ENCODE measurements around the gene ALG3. TPM values are rescaled to one million over a fixed set of nuclear protein-coding genes. Genes with fewer than 3 reads are reported as not detected.

The ALG3 gene
- total and polyA plus RNA-seq, 2 of the 4 experiments (the other 2 are of a cell fraction): 19.5 to 52.6 TPM

GRCh38 chr3:184235381-184236032 is 13.3 kb downstream of the ALG3 start:
- no peak overlapping the region for H3K4ac ChIP-seq (ENCODE audit: low read depth, low read length)
- H2AFZ ChIP-seq (replicated peaks; ENCODE audit: low read length, poor library complexity): no peak overlapping the region
- dilution Hi-C loops (cut with HindIII; ENCODE audit: low sequenced_read_pairs, unreplicated experiment) (no loop called here), in situ Hi-C loops (cut with MboI; ENCODE audit: low sequenced_read_pairs) (no loop called here), intact Hi-C loops (cut with micrococcal nuclease) (no loop called here)
- H3K23ac ChIP-seq (ENCODE audit: low read depth, low read length): no peak overlapping the region
- H2AK5ac ChIP-seq (ENCODE audit: low read depth, low read length): no peak overlapping the region
- 0 out of 2 replicates have a peak, but pooled peaks cover 3% of the 10 kb centered on the region for H3K9me1 ChIP-seq (ENCODE audit: insufficient read depth, low read length)
- peaks cover 2% of the 10 kb centered on the region; the same call in 1 of the 2 replicates for H4K20me1 ChIP-seq (ENCODE audit: insufficient read depth, low read length)
- H4K5ac ChIP-seq (ENCODE audit: low read depth, low read length): no peak overlapping the region
- H3K27ac ChIP-seq (ENCODE audit: insufficient read depth, low read length): no peak overlapping the region
- H3K4me3 ChIP-seq (ENCODE audit: insufficient read depth, low read depth, low read length): no peak overlapping the region
- POLR2A ChIA-PET (ENCODE audit: unreplicated experiment): no interaction called here
- H2BK5ac ChIP-seq (ENCODE audit: low read depth, low read length, poor library complexity, severe bottlenecking): no peak overlapping the region
- no peak overlapping the region for H3K18ac ChIP-seq (ENCODE audit: low read depth, low read length)
- 77% methylated on average over 3 of the region's 4 CpGs; no CpG with 5 or more reads in 1 of the 2 experiments for WGBS, 2 experiments (ENCODE audit: extremely low coverage in 2 of 2, insufficient read length in 1 of 2)
- H3K14ac ChIP-seq (replicated peaks; ENCODE audit: low read depth, low read length): no peak overlapping the region
- no peak overlapping the region for H2BK120ac ChIP-seq (ENCODE audit: low read depth, low read length)
- no peak overlapping the region for H3K56ac ChIP-seq (ENCODE audit: extremely low read depth, insufficient read depth, low read length)
- no peak overlapping the region for H4K91ac ChIP-seq (ENCODE audit: insufficient read depth, low read depth, low read length)
- no peaks in the 10 kb centered on the region for H3K79me1 ChIP-seq (ENCODE audit: low read depth in 1 of 2, low read length in 2 of 2)
- no peaks in the 10 kb centered on the region for H3K36me3 ChIP-seq (ENCODE audit: control insufficient read depth, insufficient read depth, low read length)
- H2BK20ac ChIP-seq (ENCODE audit: low read depth, low read length): no peak overlapping the region
- H2AK9ac ChIP-seq (replicated peaks; ENCODE audit: low read depth, low read length, poor library complexity): no peak overlapping the region
- ATAC-seq (ENCODE audit: low read depth): no peak
- H3K9me3 ChIP-seq (ENCODE audit: control insufficient read depth, insufficient read depth, low read length): no peaks in the 10 kb centered on the region
- TF ChIP-seq USF2 (IDR thresholded peaks at IDR 0.05; ENCODE audit: low read depth, low read length): no peak
- TF ChIP-seq MAFK (IDR thresholded peaks at IDR 0.05; ENCODE audit: low read depth, low read length): no peak
- H3K9ac ChIP-seq (ENCODE audit: low read depth, low read length): no peak overlapping the region
- H2BK15ac ChIP-seq (ENCODE audit: low read depth, low read length): no peak overlapping the region
- H3K4me1 ChIP-seq (ENCODE audit: control insufficient read depth, insufficient read depth, low read length): no peaks in the 10 kb centered on the region
- no peak for DNase-seq
- H3K27me3 ChIP-seq (ENCODE audit: control insufficient read depth, insufficient read depth, low read length): peaks cover 41% of the 10 kb centered on the region
- BruUV-seq (replicated peaks): no TSS peak
- no peak overlapping the region for H4K8ac ChIP-seq (ENCODE audit: low read depth in 2 of 2, low read length in 2 of 2)
- no peak overlapping the region for H3K4me2 ChIP-seq (ENCODE audit: low read depth, low read length)
- CTCF ChIA-PET: no interaction called here
